RPMI7951 (cell line): ENCODE data around the gene NHLRC1. TPM values are rescaled to one million over a fixed set of nuclear protein-coding genes. Genes with fewer than 3 reads are reported as not detected.

Source experiments
- DNase-seq: peaks from one replicate; pipeline ENCODE4 v3.0.0-alpha.2; 2012; ENCODE audit warnings: low read depth
- total RNA-seq: library from RNA; depleted of rRNA; stranded (reverse); fragments of >200 nt; shearing (Covaris generic); gene quantifications from 2 replicates; pipeline ENCODE4 v1.2.3, GENCODE V29; 2014

NHLRC1 gene
- total RNA-seq, 1 experiment from 2014 or later = 2.2 TPM

DNA sequence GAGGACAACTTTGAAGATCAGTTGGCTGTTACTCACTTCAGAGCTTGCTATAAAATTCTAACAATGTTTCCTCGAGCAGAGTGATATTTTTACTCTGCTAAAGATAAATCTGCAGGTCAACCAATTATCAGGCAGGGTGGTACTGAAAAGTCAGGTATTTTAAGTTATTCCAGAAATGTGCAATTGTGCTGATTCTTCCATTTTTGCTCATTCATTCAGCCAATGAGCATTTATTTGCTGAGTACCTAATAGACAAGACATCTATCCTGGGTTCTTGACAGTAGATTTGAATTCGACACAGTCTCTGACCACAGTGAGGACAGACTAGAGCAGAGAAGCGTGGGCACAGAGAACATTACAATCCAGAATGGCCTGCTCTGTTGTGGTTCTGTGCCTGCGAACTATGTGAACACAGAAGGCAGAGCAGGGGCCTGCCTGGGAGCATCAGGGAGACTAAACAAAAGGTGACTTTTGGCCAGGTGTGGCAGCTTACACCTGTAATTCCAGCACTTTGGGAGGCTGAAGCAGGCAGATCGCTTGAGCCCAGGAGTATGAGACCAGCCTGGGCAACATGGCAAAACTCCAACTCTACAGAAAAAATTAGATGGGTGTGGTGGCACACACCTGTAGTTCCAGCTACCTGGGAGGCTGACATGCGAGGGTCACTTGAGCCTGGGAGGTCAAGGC lies 17.6 kb upstream of the NHLRC1 start:
- no peak for DNase-seq

DNA sequence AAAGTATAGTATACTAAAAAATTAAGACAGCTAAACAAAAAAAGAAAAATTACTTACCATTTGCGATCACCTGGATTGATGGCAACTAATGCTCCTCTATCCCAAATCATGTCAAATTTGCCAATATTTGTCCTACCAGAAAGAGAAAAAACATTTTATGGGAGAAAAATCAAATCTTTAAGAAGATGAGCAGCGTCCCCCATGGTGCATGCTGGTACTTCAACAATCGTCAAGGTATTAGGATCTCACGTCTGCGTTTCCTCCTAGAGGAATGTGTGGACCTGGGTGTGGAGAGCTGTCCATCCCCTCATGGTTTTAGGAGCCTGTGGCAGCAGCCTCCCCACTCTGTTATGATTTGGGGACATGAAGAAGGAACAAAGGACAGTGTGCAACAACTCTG lies 16.4 kb upstream of the NHLRC1 start:
- no peak for DNase-seq

DNA sequence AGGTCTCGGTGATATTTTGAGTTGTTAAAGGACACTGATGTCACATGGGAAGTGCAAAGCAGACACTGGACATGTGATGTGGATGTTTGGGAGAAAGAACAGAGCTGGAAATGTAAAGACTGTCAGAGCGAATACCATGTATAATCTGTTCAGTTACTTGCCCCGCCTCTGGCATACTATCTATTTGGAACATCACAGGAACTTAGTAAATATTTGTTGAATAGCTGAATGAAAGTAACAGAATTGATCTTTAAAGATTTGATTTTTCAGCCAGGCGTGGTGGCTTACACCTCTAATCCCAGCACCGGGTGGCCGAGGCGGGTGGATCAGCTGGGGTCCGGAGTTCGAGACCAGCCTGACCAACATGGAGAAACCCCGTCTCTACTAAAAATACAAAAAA lies 13.8 kb upstream of the NHLRC1 start:
- DNase-seq = no peak

DNA sequence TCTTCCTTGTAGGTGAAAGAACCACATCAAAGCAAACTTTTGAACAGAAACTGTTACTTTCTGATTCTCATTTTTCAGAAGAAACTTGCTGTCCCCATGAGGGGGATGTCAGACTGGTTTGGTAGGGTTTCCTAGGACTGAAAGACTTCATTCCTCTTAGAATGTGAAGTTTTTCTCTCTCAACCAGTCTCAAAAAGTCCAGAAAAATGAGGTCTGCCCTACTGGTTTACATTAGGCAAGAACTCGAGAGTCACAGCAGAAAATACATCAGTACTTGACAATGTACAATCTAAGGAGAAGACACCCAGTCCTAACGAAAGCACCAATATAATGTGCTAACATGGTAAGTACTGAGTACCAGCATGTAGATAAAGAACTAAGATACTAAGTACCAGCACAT lies 12.7 kb upstream of the NHLRC1 start:
- no peak for DNase-seq

DNA sequence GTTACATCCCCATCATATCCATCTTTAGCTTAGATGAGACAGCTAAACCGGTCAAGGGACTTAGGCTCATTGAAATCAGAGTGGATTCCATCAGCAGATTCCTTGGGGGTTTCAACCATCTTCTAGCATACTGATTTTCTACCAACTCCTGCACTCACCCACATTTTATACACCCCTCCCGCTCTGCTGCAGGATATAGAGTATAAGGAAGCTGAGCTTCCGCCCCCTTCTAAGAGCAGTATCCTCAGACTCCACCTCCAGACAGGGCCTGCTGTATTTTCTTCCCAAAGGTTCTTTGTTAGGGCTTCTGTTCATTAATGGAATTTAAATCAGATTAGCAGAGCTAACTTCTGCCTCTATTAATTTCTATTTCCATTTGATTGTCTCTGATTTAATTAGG lies 9.9 kb upstream of the NHLRC1 start:
- DNase-seq = no peak

DNA sequence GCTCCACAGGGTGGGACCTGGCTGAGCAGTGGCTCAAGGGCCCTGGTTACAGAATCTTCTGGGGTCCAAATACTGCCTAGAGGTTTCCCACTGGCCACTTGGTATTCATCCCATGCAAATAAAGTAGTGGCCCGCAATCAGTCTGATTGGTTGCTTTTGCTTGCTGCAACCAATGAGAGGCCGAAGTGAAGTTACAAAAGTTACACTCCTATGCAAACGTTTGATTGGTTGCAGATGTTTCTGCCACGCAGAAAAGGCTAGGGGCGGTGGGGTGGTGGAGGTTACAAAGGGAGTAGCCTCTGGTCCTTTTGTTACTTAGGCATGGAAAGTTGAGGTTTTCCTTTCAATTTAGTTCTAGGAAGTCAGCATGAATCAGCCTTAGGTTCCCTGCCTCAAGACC lies 3.6 kb upstream of the NHLRC1 start:
- peak; percentile 82 for DNase-seq

DNA sequence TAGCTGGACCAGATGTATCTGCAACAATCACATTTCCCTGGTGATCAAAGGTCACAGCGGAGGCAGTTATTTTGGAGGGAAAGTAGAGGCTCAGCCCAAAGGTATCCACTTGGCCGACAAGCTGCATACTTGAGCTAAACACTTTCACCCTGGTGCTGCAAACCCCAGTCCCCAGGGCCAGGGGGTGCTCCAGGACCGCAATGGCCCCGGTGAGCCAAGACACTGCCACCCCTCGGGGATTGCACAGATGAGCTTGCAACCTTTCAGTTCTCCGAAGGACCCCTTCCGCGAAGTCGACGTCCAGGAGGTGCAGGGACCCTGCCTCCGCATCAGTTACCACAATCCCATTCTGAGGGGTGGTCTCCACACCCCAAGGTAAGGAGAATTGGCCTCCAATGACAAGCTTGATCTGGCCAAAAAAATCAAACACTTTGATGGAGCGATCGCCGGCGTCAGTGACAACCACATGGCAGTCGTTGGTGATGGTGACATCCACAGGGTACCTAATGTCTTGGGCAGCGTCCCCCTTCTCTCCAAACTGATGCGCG lies 823 bp downstream of the NHLRC1 start:
- no peak for DNase-seq

DNA sequence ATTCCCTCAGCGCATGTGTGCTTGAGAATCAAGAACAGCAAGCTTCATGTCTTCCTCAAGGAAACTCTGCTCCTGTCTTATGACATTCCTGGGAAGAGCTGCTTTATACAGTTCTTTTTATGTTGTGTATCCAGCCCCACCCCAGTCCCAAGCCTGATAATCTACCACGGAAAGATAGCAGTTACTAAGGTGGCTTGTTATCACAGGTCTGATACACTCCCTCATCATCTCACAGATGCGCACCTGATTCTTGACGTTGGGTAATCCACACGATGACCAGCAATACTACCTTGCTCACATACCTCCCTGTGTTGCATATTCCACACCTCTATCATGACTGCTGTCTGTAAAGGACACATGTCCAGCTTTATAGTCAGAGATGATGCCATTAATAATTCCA lies 3.2 kb downstream of the NHLRC1 start:
- DNase-seq = no peak

DNA sequence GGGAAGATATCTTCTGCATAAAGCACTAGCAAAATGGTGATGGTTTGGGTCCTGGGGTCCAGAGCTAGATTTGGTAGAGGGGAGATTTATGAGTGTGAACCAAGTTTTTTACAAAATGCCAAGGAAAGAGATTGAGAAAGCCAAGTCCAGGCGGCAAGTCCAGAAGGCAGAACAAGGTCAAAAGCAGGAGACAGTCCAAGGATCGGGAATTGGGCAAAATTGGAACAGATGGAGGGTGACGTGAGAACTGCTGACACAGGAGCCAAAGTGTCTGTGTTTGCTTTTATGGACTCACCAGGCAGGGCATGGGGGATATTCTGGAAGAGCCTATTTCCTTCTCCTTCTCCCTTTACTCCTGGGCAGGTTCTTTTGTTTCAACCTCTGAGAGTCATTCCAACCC lies 4.1 kb downstream of the NHLRC1 start:
- no peak for DNase-seq

DNA sequence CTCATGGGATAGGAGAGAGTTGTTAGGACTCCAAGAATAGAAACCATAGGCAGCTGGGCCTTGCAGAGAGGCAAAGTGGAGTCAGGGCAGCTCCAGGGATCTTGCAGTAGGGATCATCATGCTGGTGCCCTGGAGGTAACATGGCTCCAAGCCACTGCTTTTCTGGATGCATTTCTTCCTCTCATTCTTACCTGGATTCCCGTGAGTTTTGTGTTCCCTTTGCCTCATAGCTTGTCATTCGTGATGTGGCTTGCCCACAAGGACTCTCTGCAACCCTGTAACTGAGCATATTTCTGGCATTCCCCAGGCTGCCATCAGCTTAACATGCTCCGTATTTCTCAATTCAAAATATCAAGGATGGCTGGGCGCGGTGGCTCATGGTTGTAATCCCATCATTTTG lies 5.3 kb downstream of the NHLRC1 start:
- no peak for DNase-seq

DNA sequence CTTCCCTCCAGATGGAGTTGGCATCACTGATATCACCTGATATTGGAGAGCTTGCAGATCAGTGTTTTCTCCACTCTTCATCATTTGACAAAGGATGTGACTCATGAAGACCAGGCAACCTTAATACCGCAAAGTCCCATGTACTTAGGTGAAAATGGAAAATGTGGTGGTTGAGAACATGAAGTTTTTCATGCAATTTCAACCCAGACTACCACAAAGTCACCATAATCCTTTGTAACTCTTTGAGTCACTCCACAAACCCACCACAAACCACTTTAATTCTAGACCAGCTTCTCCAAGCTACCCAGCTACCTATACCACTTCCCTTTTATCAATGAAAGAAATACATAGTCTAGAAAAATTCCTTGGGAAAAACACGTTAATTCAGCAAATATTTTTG lies 7.1 kb downstream of the NHLRC1 start:
- DNase-seq = peak; percentile 68

DNA sequence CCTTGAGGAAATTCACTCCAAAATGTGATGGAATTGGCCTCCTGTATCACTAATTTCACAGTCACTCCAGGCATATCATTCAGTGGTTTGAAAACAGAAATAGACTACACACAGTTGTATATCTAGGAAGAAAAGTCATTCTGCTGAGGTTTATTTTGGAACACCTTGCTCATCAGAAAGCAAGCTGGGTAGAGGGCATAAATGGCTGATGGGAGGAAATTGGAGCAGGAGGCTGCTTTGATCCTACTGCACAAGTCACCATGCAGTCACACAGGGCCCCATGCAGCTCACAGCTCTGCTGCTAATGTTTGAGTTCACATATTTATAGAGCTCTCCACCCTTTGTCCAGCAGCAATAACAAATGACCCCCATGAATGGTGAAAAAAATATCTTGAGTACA lies 12.3 kb downstream of the NHLRC1 start:
- no peak for DNase-seq

DNA sequence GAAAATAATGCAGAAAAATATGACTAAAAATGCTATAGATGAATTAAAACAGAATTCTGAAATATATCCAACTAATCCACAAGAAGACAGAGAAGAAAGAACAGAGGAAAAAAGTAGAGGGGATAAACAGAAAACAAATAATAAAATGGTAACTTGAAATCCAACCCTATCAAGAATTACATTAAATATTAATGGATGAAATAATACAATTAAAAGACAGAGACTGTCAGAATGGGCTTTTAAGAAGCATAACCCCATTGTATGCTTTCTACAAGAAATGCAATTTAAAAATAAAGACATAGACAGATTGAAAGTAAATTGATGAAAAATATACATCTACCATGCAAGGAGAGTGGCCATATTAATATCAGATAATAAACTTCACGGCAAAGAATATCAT lies 15.4 kb downstream of the NHLRC1 start:
- DNase-seq = no peak

DNA sequence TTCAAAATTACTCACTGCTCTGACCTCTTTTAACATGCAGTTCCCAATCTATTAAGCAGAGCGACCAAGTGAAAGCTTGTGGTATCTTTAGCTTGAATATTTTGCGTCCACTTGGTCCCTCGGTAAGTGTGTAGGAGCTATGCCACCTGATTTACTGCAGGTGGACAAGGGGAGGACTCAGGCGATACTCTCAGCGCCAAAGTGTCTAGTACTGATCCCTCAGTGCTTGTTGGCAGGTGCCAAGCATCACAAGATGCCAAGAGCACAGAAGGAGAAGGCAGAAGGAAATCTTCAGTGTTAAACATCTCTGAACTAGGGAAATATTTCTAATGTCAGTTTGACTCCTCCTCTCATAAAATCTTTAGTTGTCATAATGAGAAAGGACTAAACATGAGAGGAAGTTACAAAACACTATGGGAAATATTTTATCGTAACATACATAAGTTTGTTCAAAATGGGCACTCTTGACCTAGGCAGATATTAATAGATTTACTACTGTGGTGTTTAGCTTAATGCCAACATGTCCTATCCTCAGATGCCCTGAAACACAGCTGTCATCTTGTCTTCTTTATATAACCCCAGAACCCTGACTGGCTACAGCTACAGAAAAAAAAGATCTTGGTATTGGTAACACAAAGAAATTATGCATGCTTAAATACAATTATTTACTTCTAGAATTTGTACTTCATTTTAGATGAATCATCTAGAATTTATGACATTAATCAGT lies 19.5 kb downstream of the NHLRC1 start:
- DNase-seq = no peak

DNA sequence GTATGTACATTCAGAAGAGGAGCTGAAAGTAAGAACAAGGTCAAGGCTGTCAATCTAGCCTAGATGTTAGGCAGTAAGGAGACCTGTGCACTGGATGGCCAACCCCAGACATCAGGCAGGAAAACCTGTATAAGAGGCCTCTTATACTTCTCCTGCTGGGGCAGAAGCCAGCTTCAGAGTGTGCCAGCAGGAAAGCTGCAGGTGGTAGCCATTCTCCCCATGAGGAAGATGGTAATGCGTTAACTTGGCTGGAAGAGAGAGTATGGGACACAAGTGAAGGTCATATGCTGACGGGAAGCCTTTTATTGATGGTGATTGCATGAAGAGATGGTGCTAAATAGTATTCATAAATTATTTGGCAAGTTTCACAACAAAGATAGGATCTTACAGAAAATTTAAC lies 20.6 kb downstream of the NHLRC1 start:
- no peak for DNase-seq

DNA sequence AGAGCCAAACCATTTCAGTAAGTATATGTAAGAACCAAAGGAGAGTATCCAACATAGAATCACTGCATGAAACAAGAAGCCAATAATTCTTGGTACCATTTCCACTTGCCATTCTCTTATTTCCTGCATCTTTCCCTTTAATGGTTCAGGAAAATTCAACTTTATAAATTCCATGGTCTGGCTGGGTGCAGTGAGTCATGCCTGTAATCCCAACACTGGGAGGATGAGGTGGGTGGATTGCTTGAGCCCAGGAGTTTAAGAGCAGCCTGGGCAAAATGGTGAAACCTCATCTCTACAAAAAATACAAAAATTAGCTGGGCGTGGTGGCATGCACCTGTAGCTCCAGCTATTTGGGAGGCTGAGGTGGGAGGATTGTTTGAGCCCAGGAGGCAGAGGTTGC lies 21.2 kb downstream of the NHLRC1 start:
- peak; percentile 31 for DNase-seq

DNA sequence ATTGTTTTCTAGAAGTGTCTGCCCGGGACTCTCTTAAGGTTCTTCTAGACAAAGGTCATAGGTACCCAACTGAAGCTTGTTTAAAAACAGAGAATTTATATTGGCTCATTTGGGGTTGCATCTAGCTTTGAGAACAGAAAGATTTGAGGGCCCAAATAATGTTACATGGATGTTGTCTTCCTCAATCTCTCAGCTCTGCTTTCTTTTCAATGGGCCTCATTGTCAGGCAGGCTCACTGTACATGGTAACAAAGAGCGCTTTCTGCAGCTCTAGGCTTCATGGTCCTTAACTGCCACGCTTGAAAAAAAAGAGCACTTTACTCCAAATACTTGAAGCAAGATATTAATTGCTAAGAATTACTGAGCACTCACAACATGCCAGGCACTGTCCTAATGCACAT lies 22.2 kb downstream of the NHLRC1 start:
- no peak for DNase-seq

DNA sequence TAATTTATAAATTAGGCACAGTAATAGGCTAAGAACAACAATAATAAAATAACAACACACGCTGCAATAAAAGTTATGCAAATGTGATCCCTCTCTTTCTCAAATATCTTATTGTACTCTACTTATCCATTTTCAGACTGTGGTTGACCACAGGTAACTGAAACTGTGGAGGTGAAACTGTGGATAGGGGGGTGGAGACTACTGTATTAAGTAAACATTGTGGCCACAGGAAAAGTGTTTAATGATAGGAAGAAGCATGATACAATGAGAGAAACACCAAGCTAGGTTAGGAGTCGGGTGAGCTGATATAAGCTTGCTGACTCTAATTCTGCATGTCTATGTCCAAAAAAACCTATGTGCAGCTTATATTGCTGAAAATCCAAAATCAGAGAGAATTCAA lies 23.0 kb downstream of the NHLRC1 start:
- no peak for DNase-seq

DNA sequence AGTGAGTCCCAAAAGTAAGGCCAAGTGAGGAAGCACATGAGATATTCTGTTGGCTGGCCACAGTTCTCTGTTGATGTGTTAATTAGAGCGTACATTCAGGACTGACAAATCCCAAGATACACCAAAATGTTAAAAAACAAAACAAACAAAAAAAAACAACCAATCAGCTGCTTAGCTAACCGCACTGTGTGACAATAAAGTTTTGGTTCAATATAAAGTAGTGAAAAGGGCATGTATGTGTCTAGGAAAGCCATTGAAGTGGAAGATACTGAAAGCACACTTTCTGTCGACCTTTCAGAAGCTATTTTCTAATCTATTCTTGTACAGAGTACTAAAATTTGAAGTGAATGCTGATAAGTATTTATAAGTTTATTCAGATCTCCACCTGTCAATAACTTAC lies 26.1 kb downstream of the NHLRC1 start:
- DNase-seq = no peak

DNA sequence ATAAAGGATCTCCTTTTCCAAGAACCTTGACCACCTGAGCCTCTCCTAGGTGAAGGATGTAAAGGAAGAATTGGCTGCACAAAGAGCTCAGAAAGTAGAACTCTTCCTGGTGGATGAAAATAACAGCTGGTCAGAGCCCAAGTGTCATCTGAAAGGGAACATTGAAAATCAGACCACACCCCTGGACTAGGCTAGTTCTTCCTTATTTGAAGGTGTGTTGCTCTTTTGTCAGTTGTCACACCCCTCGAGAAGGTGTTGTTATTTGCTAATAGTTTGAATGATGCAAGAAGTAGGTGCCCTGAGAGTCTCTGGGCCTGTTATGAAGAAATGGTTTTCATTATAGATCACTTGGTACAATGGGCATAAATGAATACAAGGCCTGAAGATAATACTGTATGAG lies 31.1 kb downstream of the NHLRC1 start:
- DNase-seq = no peak

DNA sequence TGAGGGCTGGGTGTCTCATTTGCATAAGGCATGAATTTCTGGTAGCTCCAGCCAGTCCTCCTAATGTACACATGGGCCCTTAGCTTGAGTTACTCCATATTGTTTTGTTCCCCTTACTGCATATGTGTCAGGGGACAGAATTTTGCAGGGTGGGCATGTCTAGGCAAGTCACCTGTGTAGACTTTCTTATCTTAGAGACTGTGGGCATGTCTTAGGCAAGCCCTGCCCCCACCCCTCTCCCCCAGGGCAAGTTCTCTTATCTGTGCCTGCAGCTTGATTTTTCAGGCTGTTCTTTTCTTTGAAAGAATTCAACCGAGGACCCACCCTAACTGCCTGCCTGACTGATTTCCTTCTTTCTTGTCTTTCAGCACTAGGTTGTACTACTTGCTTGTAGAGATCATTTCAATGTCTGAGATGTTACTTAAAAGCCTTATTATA lies 32.1 kb downstream of the NHLRC1 start:
- DNase-seq = no peak

DNA sequence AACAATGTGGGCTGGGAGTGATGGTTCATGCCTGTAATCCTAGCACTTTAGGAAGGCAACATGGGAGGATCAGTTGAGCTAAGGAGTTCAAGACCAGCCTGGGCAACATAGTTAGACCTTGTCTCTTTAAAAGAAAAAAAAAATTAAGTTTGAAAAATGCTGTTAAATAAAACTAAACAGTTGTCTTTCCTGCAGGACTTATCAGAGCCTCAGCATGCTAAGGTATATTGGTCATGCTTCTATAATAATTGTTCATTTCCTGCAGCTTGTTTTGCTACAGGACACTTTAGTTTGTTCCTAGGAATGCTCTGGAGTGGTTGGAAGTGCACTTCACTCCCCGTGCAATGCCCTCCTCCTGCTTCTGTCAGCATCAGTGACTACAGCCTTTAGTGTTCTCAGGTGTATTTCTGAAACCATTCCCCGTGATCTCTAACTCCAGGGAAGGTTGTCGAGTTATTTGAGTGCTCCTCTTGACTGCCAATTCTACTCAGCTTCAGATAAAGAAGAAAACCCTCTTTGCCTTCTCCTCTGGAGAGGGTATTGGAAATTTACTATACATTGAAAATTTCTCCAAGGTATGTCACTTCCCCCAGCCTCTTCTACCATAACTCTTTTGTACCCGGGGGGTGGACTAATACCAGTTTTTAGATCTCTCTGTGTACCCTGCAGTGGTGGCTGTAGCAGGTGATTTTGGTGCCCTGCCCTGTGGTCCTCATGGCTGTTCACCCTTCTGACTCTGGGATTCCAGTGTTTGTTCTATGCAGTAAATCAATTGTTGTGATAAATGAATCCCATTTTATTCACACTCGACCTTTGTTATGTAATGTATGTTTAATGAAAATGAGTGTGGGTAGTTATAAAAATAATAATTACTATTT lies 33.8 kb downstream of the NHLRC1 start:
- no peak for DNase-seq
